Measurements from ENCODE around the gene FOXQ1.

FOXQ1 gene

DNA sequence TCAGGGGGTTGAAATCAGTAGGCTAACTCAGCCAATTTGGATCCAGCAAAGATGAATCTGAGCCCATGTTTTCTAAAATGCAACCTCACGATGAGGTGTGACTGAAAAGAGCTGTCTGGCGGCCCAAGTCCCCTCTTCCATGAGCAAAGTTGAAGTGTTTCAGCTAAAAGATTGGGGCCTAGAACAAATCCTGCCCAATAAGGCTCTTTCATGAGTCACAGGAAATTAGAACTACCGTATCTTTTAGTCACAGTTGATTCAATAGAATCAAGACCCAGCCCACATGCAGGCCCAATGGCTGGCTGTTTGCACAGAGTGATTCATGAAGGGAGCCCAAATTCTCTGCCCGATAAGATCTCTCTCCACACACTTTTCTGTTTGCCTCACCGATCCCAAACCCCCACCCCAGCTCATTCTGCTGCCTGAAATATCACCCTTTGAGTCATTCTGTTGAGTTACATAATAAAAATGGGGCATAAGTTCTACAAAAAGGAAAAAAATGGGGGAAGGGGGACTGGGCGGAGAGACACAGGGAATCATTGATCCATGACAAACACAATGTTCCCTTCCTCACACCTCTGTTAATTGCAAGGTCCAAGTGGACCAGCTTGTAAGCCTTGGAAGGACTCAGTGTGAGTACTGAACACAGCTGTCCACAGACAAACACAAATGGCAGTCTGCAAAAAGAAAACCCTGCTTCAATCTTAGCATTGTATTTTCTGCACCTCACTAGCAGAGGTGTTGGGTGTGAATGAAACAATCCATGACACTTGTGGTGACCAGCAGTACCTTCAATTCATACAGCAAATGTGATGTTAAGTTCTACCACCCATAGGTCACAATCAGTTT lies 13.8 kb downstream of the FOXQ1 start:
- no peak for DNase-seq (ENCODE audit: low spot score)
- TF ChIP-seq, protein P1, sequence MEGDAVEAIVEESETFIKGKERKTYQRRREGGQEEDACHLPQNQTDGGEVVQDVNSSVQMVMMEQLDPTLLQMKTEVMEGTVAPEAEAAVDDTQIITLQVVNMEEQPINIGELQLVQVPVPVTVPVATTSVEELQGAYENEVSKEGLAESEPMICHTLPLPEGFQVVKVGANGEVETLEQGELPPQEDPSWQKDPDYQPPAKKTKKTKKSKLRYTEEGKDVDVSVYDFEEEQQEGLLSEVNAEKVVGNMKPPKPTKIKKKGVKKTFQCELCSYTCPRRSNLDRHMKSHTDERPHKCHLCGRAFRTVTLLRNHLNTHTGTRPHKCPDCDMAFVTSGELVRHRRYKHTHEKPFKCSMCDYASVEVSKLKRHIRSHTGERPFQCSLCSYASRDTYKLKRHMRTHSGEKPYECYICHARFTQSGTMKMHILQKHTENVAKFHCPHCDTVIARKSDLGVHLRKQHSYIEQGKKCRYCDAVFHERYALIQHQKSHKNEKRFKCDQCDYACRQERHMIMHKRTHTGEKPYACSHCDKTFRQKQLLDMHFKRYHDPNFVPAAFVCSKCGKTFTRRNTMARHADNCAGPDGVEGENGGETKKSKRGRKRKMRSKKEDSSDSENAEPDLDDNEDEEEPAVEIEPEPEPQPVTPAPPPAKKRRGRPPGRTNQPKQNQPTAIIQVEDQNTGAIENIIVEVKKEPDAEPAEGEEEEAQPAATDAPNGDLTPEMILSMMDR (IDR thresholded peaks at IDR 0.05; ENCODE audit: extremely low read depth, insufficient read depth, missing control alignments), result no peak
- in situ Hi-C loops (cut with MboI; ENCODE audit: low pct_unique_long_range_greater_than_20kb, low sequenced_read_pairs, unreplicated experiment), result no loop called here

DNA sequence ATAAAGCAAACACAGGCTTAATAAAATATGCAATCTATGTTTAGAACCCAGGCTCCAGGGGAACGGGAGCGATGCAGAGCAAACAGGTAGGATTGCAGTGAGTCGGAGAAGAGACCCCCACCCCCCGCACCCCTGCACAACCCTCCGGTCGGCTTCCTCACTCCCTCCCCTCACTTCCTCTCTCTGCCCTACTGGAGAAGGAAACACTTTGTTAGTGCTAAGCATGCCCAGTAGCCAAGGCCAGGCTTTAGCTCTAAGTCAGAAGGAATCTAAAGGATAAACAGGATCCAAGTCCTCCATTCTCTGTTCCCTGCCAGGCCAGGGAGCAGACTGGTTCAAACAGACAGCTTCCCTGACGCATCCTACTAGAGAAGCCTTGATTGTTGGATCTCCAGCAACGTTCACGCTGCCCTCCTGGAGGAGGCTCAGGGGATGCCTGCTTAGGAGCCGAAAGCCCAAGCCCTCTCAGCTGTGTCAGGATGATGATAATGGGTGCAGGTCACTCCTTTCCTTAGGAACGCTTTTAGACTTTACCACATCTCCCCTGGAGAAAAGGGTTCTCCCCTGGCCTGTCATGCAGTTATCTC lies 14.7 kb downstream of the FOXQ1 start:
- TF ChIP-seq, protein P1 (IDR thresholded peaks at IDR 0.05; ENCODE audit: extremely low read depth, insufficient read depth, missing control alignments), result no peak
- DNase-seq (ENCODE audit: low spot score), result no peak
- in situ Hi-C loops (cut with MboI; ENCODE audit: low pct_unique_long_range_greater_than_20kb, low sequenced_read_pairs, unreplicated experiment), result no loop called here

DNA sequence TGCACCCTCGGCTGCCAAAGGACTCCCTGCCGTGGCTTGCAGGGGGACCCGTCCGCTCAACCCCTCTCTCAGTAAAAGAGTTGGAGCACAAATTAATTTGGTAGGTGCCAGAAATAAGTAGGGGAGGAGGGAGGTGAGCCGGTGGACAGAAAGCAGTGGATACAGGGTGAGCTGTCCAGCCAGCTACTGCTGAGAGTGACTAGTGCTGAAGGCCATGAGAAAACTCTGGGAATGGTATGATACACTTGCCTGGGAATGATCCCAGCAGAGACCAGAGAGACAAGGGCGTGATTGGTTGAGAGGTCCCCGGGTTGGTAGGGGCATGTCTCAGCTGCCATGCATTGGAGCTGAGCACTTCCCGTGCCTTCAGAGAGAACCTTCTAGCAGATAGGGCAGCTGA lies 15.7 kb downstream of the FOXQ1 start:
- in situ Hi-C loops (cut with MboI; ENCODE audit: low pct_unique_long_range_greater_than_20kb, low sequenced_read_pairs, unreplicated experiment), result no loop called here
- no peak for DNase-seq (ENCODE audit: low spot score)
- TF ChIP-seq, protein P1 (IDR thresholded peaks at IDR 0.05; ENCODE audit: extremely low read depth, insufficient read depth, missing control alignments), result no peak

DNA sequence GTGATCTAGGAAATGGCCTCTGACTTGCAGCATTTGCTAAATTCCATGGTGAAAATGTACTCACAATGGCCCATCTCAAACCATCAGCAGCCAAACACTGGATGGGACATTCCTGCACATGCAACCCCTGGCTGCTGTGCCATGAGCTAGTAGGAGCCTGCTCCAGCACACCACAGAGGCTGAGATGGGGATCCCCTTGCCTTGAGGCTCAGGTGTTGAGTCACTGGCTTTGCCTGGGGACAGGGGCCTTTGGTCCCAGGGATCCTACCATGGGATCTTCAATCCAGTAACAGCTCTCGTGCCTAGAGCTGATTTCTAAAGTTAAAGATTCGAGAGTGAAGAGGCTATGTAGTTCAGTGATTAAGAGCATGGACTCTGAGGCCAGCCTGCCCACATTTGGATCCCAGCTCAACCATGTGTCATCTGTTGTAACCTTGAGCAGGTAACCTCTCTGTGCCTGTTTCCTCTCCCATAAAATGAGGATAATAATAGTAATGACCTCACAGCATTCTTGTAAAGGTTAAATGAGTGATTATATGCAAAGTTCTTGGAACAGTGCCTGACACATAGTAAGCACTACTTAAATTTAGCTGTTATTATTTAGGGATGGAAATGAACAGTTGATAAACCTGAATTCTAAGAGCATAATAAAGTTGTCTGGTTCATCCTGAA lies 16.4 kb downstream of the FOXQ1 start:
- in situ Hi-C loops (cut with MboI; ENCODE audit: low pct_unique_long_range_greater_than_20kb, low sequenced_read_pairs, unreplicated experiment), result no loop called here

DNA sequence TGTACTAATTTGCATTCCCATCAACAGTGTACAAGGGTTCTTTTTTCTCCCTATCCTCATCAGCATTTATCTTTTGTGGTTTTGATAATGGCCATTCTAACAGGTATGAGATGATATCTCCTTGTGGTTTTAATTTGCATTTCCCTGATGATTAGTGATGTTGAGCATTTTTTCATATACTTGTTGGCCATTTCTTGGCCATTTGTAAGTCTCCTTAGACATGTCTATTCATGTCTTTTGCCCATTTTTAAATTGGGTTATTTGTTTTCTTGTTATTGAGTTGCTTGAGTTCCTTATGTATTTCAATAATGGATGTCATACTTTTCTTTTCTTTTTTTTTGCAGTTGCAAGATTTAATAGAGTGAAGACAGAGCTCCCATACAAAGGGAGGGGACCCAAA lies 17.8 kb downstream of the FOXQ1 start:
- DNase-seq (ENCODE audit: low spot score), result no peak
- TF ChIP-seq, protein P1 (IDR thresholded peaks at IDR 0.05; ENCODE audit: extremely low read depth, insufficient read depth, missing control alignments), result no peak
- in situ Hi-C loops (cut with MboI; ENCODE audit: low pct_unique_long_range_greater_than_20kb, low sequenced_read_pairs, unreplicated experiment), result no loop called here

More for the DNA sequence above, 16.4 kb downstream of the FOXQ1 start:
- DNase-seq (ENCODE audit: low spot score), result no peak
- TF ChIP-seq, protein P1 (IDR thresholded peaks at IDR 0.05; ENCODE audit: extremely low read depth, insufficient read depth, missing control alignments), result no peak

DNA sequence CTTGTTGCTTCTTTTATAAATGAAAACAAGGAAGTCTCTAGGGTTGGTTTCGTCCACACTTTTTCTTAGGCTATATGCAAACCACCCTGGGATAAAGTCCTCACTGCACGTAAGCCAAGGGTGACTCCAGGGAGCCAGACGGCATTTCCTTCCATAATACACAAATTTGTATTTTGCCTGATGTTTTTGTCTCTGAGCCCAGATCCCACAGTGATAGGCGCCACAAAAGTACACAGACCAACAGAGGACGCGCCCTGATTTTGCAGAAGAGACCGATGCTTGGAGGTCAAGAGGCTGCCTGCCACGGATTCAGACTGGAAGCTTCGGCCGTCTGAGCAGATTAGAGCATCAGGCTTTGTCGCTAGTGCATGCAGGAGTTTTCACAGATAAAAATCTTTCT lies 22.8 kb downstream of the FOXQ1 start:
- DNase-seq (ENCODE audit: low spot score), result no peak
- TF ChIP-seq, protein P1 (IDR thresholded peaks at IDR 0.05; ENCODE audit: extremely low read depth, insufficient read depth, missing control alignments), result no peak
- in situ Hi-C loops (cut with MboI; ENCODE audit: low pct_unique_long_range_greater_than_20kb, low sequenced_read_pairs, unreplicated experiment), result no loop called here

Data from GM13977 (cell line).